Breast epithelium (tissue), 4 donors: ENCODE data around the gene CCDC12. TPM values are rescaled to one million over a fixed set of nuclear protein-coding genes. Genes with fewer than 3 reads are reported as not detected.
A peak's percentile ranks its signal among the peaks of the same experiment; 100 is the strongest.

Experiments
- DNase-seq, 2 donors: peaks; one replicate each; pipeline ENCODE4 v3.0.0-alpha.2; 2019; ENCODE audit warnings: low spot score in 2 of 2
- H3K27ac ChIP-seq, 2 donors: fragments of 200-600 bp; sonication (generic) in 1 of 2; one replicate each; pipeline ENCODE4 v1.5.1; 2016 to 2019; ENCODE audit warnings: mild to moderate bottlenecking in 1 of 2
- H3K27me3 ChIP-seq, 2 donors: fragments of 200-600 bp; sonication (generic) in 1 of 2; one replicate each; pipeline versions ENCODE4 v1.5.1 to v1.6.0; 2017 to 2019; ENCODE audit warnings: control low read depth in 1 of 2, mild to moderate bottlenecking in 1 of 2
- H3K36me3 ChIP-seq: fragments of 200-600 bp; one replicate; pipeline ENCODE4 v1.5.1; 2019
- H3K4me1 ChIP-seq, 2 donors: fragments of 200-600 bp; sonication (generic); one replicate each; pipeline ENCODE4 v1.5.1; 2016 to 2019; ENCODE audit warnings: control low read depth in 1 of 2
- H3K4me3 ChIP-seq, 3 donors: fragments of 200-600 bp; sonication (generic); 1 replicate in 2 of 3; 2 replicates in 1 of 3; pipeline ENCODE4 v1.5.1; 2016 to 2019; ENCODE audit warnings: mild to moderate bottlenecking in 3 of 3, moderate library complexity in 2 of 3
- H3K9me3 ChIP-seq, 2 donors: fragments of 200-600 bp; sonication (generic) in 1 of 2; one replicate each; pipeline ENCODE4 v1.5.1; 2016 to 2019; ENCODE audit warnings: control low read depth in 1 of 2
- CTCF ChIP-seq, 3 donors: fragments of 450-650 bp; IDR thresholded peaks; one replicate each; pipeline ENCODE4 v1.5.1; 2016 to 2017; ENCODE audit warnings: antibody characterized with exemption in 3 of 3, mild to moderate bottlenecking in 3 of 3, moderate library complexity in 3 of 3
- POLR2A ChIP-seq: fragments of 450-650 bp; IDR thresholded peaks from one replicate; pipeline ENCODE4 v1.6.1; 2016; ENCODE audit warnings: antibody characterized with exemption, mild to moderate bottlenecking, moderate library complexity
- POLR2AphosphoS5 ChIP-seq, 3 donors: sonication (generic); formaldehyde crosslinking; IDR thresholded peaks; one replicate each; pipeline ENCODE4 v1.6.1; 2017; ENCODE audit warnings: antibody characterized with exemption in 3 of 3
- intact Hi-C: fragments of 100-400 bp; cut with DNase I; formaldehyde crosslinking; loops from one replicate; pipeline ENCODE4 v1.15.1; 2023; ENCODE audit warnings: low total_unique reads
- total RNA-seq, 3 donors: library from RNA; depleted of rRNA; stranded (reverse); fragments of >200 nt; gene quantifications; one replicate each; pipeline ENCODE4 v1.1.0, GENCODE V29; 2016

Gene CCDC12
- total RNA-seq, 3 donors from 2014 or later = 27.0 to 50.2 (median 43.9) TPM

DNA sequence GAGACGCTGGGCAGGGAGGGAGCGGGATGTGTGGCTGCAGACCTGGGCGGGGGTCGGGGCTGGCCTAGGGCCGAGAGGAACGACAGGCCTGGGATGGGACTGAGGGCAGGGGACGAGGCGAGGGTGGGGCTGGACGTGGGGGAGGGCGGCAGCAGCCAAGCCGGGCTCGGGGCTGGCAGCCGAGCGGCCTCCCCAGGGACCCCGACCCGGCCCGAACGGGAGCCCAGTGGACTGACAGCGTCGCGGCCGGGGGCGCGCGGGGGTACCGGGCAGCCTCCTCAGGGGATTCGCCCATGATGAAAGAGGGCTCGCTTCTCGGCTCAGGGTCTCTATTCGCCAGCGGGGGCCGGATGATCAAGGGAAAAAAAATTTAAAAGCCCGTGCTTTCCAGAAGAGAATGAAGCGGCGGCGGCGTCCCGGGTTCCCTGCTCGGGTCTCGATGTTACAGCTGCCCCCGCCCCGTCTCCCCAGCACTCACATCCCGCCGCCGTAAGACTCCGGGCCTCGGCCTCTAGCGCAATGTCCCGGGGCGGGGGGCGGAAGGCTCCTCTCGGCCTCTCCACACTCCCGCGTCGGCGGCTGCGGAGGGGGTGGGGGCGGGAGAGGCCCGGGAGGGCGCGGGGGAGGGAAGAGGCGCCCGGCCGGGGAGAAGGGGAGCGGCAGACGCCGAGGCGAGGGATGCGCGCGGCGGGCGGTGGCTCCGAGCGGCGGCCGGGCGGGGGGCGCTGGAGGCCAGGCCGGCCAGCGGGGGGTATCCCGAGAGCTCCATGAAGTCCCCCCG is 94.8 kb downstream of the CCDC12 start:
- peak overlapping the region; percentile 55 to 92 for H3K27ac ChIP-seq
- H3K4me1 ChIP-seq = peaks cover 0 to 2% of the 10 kb centered on the region in 2 donors
- intact Hi-C loops = loop anchor here (5.0 kb wide), 1 partner anchor 101 kb away; no protein-coding TSS in a partner anchor
- H3K9me3 ChIP-seq = no peaks in the 10 kb centered on the region
- H3K4me3 ChIP-seq = peak overlapping the region; percentile 50 to 73 (median 64)
- H3K36me3 ChIP-seq = no peaks in the 10 kb centered on the region
- H3K27me3 ChIP-seq = peaks cover 0 to 20% of the 10 kb centered on the region in 2 donors
- TF ChIP-seq POLR2AphosphoS5 (IDR thresholded peaks at IDR 0.05) = no peak
- DNase-seq = no peak

DNA sequence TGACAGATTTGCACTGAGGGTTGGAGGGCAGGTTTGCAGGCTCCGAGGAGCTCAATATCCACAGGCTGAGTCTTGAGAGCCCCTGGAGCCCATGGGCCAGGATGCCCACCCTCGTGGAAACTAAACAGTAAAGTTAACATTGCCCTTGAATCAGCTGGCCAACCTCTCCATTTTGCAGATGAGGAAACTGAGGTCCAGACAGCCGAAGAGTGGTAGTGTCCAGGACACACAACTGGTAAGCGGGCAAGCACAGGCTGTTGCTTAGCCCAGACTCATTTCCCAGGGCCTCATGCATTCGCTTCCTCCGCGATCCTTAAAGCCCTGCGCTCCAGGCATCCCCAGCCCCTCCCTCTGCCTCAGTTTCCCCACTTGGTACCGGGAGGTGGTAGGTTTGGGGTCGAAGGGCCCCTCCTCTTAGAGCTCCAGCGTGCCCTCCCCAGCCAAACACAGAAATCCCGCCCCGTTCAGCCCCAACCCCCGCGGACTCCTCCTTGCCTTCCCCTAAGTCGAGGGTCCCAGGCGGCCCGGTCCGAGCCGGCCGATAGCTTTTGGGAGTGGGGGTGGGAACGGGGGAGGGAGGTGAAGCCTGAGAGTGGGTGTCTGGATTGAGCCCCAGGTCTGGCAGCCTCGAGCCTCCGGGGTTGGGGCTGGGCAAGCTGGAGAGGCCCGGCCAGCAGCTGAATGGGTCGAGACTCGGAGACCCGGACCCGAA is 95.5 kb downstream of the CCDC12 start:
- H3K4me1 ChIP-seq = peaks cover 0 to 2% of the 10 kb centered on the region in 2 donors
- H3K36me3 ChIP-seq = no peaks in the 10 kb centered on the region
- intact Hi-C loops = loop anchor here (5.0 kb wide), 1 partner anchor 101 kb away; no protein-coding TSS in a partner anchor
- DNase-seq = no peak
- TF ChIP-seq POLR2A (no peak), POLR2AphosphoS5 (IDR thresholded peaks at IDR 0.05) (no peak), CTCF (IDR thresholded peaks at IDR 0.05) (no peak)
- peak overlapping the region; percentile 50 to 73 (median 64) for H3K4me3 ChIP-seq
- H3K9me3 ChIP-seq = no peaks in the 10 kb centered on the region
- H3K27ac ChIP-seq = peak overlapping the region in 1 of 2 donors; percentile 92
- H3K27me3 ChIP-seq = peaks cover 0 to 20% of the 10 kb centered on the region in 2 donors

DNA sequence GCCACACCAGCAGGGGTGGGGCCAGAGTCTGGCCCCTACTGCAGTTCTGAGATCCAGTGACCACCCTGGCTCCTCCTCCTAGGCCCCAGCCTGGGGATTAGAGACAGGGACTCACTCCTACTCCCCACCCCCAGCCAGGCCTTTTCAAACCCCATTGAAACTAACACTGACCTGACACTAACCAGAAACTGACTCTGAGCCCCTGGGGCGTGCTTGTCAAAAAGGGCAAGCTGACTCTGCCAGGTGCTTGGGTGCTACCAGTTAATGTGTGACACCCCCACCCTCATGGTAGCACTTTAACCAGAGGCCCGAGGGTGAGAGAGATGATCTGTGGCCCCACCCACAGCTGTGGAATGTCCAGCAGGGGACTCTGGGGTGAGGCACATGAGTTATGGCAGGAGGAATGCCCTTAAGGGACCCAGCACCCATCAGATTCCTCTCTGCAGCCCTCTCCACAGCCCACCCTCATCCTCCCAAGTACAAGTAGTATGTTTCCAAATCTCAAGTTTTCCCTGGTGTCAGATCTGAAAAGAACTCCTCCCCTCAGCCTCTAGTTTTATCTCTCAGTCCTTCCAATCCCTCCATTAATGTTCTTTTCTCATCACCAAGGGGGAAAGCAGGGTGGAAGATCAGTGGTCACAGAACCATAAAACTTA is 97.6 kb downstream of the CCDC12 start:
- TF ChIP-seq POLR2AphosphoS5 (IDR thresholded peaks at IDR 0.05) (no peak), POLR2A (no peak), CTCF (IDR thresholded peaks at IDR 0.05) (no peak)
- Histone ChIP-seq H3K27me3 (peaks cover 0 to 20% of the 10 kb centered on the region in 2 donors), H3K36me3 (no peaks in the 10 kb centered on the region), H3K4me3 (no peak overlapping the region), H3K4me1 (peaks cover 0 to 2% of the 10 kb centered on the region in 2 donors), H3K9me3 (no peaks in the 10 kb centered on the region), H3K27ac (no peak overlapping the region)
- intact Hi-C loops = loop anchor here (10.0 kb wide), 1 partner anchor 794 kb away; no protein-coding TSS in a partner anchor
- DNase-seq = no peak

- no peak for DNase-seq
- Histone ChIP-seq H3K4me3 (no peak within 1 kb of the TSS), H3K9me3 (no peaks in the 10 kb centered on the region), H3K4me1 (no peaks in the 10 kb centered on the region), H3K27ac (peak within 1 kb of the TSS in 1 of 2 donors; percentile 3), H3K36me3 (no peaks in the 10 kb centered on the region), H3K27me3 (peaks cover 0 to 10% of the 10 kb centered on the region in 2 donors)
- no peak for TF ChIP-seq CTCF (IDR thresholded peaks at IDR 0.05)
- intact Hi-C loops = loop anchor here (10.0 kb wide), 1 partner anchor 793 kb away; no protein-coding TSS in a partner anchor
Observed at GRCh38 chr3:46877406-46878125, 99.0 kb downstream of the CCDC12 start, which contains the start of gene PTH1R. PTH1R (plus strand) TSS chr3:46877721; CDS start chr3:46883560, 5,839 bp downstream.
